HG03558 (cell line): ENCODE data around the gene FBL.
"Not testable (repeated sequence)": the region's sequence is repeated elsewhere in the genome, so short reads cannot be mapped to it uniquely, and the experiment has no call there.

Experiments
- ATAC-seq: cut with Tn5 transposase; IDR thresholded peaks from one replicate; pipeline ENCODE4 v1.9.1; 2021; ENCODE audit warnings: moderate number of reproducible peaks; ENCODE audit not compliant: unreplicated experiment; ENCODE audit errors: extremely low read depth

Gene FBL

DNA sequence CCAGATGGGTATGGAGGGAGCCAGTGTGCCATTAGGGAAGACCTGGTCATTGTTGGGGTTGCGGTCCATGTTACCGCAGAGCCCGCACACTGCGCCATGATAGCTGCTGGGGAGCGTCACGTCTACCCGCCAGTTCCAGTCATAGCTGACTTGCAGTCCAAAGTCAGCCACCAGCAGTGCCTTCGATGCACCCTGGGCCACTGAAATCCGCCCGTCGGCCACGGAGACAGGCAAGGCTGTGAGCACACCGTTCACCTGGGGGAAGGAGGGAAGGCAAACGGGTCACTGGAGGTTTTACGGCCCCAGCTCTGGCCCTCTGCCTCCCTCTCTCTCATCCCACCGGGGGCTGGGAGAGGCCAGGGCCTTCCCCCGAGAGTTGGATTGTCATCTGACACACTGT lies 31.8 kb upstream of the FBL start:
- not testable (repeated sequence) for ATAC-seq

DNA sequence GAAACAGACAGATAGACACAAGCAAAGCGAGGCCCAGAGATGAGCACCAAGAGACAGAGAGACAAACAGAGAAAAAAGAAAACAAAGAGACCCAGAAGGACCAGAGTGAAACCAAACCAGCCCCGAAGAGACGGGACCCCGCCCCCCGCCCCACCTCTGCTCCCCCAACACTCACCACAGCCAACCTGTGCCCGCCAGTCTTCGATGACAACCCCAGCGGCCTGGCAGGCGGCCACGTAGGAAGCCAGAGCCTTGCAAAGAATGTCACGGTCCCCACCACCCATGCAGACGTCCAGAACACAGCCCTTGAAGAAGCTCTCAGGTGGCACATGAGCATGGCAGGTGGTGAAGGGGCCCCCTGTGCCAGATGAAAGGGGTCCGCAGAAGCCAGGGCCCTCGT lies 31.3 kb upstream of the FBL start:
- ATAC-seq: not testable (repeated sequence)

DNA sequence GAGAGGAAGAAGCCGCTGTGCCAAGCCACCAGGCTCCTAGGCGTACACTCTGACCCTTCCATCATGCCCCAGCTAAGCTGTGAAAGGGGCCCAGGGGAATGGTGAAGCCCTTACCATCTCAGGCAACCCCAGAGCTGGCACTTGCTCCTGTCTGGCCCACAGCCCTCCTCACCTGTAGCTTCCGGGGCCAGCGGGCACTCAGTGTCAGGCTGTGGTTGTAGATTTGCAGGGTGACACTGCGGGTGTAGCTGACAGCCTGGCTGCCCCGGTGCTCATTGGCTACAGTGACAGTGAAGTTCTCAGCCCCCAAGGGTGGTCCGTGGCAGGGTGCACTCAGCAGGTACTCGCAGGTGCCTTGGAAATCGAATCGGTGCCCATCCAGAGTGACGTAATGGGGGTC lies 30.3 kb upstream of the FBL start:
- not testable (repeated sequence) for ATAC-seq

DNA sequence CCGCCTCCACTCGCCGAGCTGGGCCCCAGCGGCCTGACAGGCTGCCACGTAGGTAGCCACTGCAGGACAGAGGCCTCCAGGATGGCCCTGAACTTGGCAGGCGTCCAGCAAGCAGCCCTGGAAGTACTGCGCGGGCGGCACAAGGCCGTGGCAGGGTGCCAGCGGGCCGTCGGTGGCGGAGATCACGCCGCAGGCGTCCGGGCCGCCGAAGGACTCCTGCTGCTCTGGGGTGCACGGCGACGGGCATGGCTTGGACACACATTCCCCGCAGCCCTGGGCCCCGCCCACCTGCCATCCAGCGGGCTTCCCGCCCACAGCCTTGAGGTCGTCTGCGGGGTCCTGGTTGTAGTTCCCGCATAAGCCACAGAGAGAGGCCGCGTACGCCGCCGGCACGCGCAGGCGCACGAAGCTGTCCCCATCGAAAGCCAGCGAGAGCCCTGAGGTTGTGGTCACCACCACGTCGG lies 29.3 kb upstream of the FBL start:
- ATAC-seq: not testable (repeated sequence)

DNA sequence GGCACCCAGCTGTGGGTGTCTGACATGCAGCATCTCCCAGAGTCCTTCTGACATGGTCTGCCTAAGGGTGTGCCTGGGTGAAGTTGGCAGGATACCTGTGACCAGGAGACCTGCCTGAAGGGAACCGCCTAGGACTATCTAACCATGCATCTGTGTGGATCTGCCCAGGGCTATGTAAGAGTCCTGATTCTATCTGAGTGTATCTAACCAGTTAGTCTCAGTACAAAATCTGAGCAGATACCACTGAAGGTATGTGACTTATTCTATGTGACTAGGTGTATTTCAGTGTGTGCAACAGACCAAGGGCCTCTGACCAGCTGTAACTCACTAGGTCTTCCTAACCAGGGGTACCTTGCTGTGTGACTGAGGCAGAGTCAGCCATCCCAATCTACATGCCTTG lies 28.2 kb upstream of the FBL start:
- ATAC-seq: no peak

- no peak for ATAC-seq
Observed at GRCh38 chr19:39873385-39873784, 27.2 kb upstream of the FBL start.

- ATAC-seq: no peak
Observed at GRCh38 chr19:39871886-39872866, 26.0 kb upstream of the FBL start.

DNA sequence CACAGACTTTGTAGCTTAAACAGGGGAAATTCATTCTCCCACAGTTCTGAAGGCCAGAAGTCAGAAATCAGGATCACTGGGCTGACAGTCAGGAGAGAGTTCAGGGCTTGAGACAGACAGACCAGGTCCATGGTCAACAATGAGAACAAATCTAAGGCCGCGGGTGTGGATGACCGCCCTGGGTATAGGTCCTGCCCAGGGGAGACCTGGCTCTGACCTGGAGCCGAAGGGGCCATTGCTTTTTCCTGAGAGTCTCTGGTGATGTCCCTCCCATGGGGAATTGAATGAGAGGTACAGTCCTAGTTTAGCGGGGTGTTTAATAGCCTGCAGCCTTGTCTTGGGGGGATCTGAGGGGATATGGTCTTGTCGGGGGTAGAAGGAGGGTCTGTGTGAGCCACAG lies 25.2 kb upstream of the FBL start:
- no peak for ATAC-seq

GRCh38 chr19:39870171-39870971 lies 24.2 kb upstream of the FBL start:
- no peak for ATAC-seq

GRCh38 chr19:39867952-39868351 lies 21.8 kb upstream of the FBL start:
- ATAC-seq: no peak

DNA sequence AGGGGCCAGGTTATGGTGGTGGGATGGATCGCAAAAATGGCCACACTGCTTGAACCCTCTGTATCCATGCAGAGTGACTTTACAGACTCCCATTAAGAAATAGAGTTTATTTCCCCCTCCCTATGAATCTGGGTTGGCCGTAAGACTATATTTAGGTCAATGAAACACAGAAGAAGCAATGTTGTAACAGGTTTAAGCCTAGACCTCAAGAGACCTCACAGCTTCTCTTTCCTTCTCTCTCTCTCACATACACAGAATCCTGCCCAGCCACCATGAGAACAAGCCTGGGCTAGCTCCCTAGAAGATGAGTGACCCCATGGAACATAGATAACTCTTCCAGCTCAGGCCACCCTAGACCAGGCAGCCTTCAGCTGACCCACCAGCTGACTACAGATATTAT lies 21.0 kb upstream of the FBL start:
- ATAC-seq: no peak

DNA sequence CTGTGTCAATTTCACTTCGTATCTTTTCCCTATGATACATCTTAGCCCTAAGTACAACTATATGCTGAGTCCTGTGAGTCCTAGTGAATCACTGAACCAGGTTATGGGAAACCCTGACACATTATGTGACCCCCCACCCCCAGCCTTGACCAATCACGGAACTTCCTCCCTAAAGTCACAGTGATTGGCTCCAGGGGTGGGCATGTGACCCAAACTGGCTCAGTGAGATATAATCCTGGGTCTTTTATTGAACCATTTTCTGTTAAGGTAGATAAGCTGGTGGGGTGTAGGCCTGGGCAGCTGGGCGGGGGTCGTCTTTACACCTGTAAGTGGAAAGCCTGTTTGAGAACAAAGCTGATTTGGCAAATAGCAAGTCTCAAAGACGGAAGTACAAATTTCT lies 19.8 kb upstream of the FBL start:
- no peak for ATAC-seq

DNA sequence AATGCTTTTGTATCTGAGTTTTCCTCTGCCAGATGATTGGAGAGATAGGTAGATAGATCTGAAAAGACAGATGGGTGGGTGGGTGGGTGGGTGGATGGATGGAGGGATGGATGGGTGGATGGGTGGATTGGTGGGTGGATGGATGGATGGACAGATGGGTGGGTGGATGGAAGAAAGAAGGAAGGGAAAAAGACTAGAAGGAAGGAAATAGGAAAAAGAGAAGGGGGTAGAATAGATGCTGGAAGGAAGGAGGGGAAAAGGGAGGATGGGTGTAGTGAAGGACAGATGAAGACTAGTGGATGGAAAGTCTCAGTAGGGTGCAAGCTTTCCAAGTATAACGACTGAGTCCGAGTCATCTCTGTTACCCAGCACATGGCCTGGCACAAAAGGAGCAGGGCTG lies 19.0 kb upstream of the FBL start:
- no peak for ATAC-seq

DNA sequence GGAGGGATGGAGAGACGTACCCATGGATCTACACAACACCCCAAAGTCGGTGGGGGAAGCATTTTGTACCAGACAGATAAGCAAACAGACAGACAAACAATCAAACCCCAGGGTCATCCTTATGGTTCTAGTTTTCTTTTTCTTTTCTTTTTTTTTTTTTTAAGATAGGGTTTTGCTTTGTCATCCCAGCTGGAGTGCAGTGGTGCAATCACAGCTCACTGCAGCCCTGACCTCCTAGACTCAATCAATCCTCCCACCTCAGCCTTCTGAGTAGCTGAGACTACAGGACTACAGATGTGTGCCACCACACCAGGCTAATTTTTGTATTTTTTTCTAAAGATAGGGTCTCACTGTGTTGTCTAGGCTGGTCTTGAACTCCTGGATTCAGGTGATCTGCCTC lies 17.9 kb upstream of the FBL start:
- no peak for ATAC-seq

GRCh38 chr19:39858541-39858940 lies 12.4 kb upstream of the FBL start:
- ATAC-seq: no peak

DNA sequence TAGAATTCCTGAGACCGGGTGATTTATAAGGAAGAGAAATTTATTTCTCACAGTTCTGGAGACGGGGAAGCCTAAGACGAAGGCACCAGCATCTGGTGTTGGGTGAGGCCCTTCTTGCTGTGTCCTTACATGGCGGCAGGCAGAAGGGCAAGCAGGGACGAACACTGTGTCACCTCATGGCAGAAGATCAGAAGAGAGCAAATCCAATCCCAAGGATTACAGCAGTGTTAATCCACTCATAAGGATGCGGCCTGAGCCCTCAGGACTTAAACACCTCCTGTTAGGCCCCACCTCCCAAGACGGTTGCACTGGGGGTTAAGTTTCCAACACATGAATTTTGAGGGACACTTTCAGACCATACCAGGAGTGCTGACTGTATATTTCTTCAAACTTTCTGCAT lies 6.7 kb upstream of the FBL start:
- ATAC-seq: no peak

GRCh38 chr19:39850892-39851291 lies 4.7 kb upstream of the FBL start:
- ATAC-seq: no peak

DNA sequence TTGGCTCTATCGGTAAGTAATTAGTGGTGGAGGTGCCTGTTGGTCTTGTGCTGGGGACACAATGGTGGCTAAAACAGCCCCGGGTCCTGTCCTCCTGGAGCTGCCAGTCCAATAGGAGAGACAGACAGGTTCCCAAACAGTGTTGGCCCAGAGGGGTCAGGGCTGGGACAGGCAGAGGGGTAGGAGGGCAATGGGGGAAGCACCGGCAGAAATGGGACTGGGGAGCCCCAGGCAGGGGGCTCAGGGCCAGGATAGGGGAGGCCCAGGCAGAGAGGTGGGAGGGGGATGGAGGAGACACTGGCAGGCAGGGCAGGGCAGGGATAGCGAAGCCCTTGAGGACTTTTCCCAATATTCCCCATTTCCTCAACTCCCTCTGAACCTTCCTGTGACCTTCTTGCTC lies 2.2 kb upstream of the FBL start:
- no peak for ATAC-seq

GRCh38 chr19:39847525-39847924 lies 1.3 kb upstream of the FBL start:
- no peak for ATAC-seq

GRCh38 chr19:39846678-39847486 lies 703 bp upstream of the FBL start:
- no peak for ATAC-seq

- no peak for ATAC-seq
Observed at GRCh38 chr19:39845584-39845932, 621 bp downstream of the FBL start.
